Activated T-helper 9 cell treated with anti-CD3 and anti-CD28 coated beads, Interleukin-2, amount 50 U/mL, for 16 hours (primary cell): ENCODE data around the gene CLCNKB.
"Not testable (repeated sequence)": the region's sequence is repeated elsewhere in the genome, so short reads cannot be mapped to it uniquely, and the experiment has no call there.

Experiments
- DNase-seq: peaks from one replicate; pipeline ENCODE4 v3.0.0-alpha.2; 2020; ENCODE audit warnings: low read depth

The CLCNKB gene

GRCh38 chr1:16043521-16043920, at the start of gene CLCNKB:
Gene CLCNKB, plus strand, starts transcription at chr1:16043782. Its CDS starts 711 bp downstream, at chr1:16044493.
- DNase-seq = no peak

DNA sequence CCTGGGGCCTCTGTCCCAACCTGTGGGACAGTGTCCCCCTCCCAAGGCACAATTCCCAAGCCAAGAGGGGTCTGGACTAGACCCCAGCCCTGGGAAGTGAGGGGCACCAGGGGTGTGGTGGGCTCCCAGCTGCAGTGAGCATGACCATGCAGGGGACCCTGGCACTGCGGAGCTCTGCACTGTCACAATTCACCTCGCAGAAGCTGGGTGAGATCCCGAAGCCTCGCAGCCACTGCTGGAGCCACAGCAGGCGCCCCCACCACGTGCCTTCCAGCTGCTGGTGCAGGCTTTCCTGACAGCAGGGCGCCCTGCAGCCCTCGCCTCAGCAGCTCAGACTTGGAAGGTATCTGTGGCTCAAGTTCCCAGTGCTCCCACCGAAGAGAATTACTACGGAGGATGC, 49.5 kb upstream of the CLCNKB start:
- DNase-seq = no peak

DNA sequence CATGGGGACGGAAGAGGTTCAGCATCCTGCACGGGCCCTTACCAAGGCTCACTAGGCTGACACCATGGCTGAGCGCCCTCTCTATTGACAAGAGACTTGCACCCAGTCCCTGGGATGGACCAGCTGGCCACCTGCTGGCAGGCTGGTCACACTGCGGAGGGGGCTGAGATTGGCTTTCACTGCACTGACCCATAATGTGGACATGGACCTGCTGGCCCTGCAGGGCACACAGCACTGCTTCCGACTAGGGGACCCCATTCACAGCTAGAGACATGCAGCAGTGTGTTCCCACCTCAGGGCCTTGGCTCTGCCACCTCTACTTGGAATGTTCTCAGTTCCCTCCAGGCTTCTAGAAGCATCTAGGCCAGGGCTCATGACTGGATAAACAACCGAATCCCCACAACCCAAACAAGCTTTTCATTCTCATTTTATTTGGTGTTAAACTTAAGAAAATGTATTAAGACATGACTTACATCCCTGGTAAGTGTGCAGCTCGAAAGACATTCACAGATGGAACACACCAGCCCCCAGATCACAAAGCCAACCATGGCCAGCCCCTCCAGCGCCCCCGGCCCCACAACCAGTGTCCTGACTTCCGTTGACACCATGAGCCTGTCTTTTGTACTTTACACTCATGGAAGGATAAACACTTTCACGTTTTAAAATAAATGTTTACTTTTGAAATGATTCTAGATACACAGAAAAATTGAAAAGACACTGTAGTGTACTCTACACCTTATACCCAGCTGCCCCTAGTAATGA, 48.8 kb upstream of the CLCNKB start:
- DNase-seq = peak; percentile 26

- no peak for DNase-seq
These were observed 46.5 kb upstream of the CLCNKB start for GRCh38 chr1:15997076-15997585.

DNA sequence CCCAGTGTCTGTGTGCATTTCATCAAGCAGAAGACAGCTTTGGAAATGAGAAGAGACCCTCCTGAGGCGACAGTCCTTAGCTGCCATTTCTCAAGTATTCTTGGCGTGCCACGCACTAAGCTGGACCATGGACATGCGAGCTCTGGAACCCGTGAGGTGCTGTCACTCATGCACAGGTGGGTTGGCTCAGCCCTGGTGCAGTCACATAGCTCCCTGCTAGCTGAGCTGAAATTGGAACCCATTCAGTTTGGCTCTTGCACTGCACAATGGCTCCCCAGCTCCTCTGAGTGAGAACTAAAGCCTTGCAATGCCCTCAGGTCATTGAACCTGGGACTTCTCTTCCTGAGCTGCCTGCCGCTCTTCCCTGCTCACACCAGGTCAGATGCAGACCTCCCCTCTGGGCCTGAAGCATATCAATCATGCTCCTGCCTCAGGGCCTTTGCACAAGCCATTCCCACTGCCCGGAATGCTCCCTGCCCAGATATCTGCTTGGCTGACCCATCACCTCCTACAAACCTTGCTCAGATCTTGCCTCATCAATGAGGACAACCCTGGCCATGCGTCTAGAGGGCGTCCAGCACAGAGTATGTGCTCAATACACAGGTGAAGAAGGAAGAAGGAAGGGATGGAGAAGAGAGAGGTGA, 45.8 kb upstream of the CLCNKB start:
- no peak for DNase-seq

GRCh38 chr1:15998929-15999328, 44.7 kb upstream of the CLCNKB start:
- DNase-seq = no peak

- DNase-seq = not testable (repeated sequence)
These were observed 42.3 kb upstream of the CLCNKB start for GRCh38 chr1:16001274-16001673.

DNA sequence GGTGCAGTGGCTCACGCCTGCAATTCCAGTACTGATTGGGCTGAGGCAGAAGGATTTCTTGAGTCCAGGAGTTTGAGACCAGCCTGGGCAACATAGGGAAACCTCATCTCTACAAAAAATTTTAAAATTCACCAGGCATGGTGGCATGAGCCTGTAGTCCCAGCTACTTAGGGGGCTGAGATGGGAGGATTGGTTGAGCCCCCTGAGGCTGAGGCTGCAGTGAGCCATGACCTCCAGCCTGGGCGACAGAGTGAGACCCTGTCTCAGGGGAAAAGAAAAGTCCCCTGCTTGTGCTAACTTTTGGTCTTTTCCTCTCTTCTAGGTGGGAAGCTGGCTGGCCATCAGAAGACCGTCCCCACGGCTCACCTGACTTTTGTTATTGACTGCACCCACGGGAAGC, 38.0 kb upstream of the CLCNKB start:
- no peak for DNase-seq

DNA sequence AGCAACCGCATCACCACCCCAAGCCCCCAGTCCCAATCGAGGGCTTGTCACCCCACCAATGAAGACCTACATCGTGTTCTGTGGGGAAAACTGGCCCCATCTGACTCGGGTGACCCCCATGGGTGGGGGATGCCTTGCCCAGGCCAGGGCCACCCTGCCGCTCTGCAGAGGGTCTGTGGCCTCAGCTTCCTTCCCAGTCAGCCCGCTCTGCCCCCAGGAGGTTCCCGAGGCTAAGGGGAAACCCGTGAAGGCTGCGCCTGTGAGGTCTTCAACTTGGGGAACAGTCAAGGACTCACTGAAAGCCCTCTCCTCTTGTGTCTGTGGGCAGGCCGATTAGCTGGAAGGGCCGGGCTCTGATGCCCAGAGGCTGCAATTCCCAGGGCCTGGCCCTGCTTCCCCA, 37.6 kb upstream of the CLCNKB start:
- DNase-seq = no peak

DNA sequence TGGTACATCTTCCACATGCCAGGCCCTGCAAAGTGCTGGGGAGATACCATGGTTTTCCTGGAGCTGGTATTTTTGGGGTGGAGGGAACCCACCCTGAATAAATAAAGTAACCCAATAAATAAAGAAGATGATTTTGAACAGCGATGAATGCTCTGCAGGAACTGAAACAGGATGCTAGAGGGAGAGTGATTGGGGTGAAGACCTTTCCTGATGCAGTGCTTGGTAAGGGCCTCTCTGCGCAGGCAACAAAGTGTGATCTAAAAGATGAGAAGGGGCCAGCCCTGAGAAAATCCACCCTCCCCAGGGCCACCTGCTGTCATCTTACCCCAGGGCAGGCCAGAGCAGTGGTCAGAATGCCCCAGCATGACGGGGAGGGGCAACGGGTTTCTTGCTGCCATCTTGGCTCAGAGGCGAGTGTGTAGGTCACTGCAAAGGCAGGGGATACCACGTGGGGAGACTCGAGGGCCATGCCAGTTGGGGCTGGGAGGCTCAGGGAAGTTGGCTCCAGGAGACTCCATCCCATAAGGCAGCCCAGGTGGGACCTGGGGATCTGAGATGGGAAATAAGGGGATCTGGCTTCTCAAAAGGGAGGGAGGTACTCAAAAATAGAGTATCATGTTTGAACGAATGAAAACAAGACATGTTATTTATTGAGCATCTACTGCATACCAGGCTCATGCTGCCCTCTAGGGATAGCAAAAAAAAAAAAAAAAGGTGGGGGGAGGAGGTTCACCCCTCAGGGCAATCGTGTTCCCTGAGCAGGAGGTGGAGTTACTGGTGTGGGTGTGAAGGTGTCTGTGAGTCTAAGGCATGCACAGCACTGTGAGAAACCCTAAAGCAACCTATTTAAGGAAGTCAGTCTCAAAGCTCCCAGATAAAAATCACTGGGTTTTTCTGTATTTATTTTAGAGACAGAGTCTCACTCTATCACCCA, 36.8 kb upstream of the CLCNKB start:
- DNase-seq = no peak

DNA sequence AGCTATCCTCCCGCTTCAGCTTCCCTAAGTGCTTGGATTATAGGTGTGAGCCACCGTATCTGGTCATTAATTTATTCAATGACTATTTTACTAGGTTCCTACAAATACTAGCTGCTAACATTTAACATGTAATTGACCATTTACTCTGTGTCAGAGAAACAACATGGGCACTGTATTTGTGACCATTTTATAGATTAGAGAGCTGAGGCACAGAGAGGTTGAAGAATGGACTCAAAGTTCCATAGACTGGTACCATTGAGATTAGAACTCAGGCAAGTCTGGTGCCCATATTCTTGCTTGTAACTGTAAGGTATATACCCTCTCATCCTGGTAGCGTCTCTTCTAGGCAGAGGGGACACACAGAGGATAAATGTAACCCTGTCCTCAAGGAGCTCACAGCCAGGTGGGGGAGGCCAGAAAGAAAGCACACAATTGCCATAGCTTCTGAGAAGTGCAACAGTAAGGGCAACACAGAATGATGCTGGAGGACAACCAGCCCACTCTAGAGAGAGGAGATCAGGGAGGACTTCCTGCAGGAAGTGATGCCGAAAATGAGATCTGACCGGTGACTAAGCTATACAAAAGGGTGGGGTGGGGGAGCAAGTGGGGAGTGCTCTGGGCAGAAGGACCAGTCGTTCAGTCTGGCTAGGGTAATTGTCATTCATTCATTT, 35.8 kb upstream of the CLCNKB start:
- no peak for DNase-seq

DNA sequence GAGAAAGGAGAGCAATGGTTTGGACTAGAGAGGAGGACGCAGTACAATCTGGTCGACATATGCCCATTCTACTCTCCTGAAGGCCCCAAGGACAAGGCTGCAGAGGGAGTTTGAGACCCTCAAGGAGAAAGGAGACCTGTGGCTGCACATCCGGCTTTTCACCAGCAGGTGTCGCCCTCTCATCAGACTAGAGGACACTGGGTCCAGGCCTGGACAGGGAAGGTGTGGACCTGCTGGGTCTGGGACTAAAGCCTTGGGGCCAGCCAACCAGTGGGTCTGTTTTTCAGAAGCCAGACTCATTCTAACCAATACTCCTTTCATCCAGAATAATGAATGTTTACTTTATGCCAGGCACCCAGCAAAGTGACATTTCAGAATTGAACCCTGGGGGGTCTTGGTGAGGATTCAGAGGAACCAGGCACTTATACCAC, 34.5 kb upstream of the CLCNKB start:
- peak; percentile 59 for DNase-seq

- DNase-seq = no peak
These were observed 33.9 kb upstream of the CLCNKB start for GRCh38 chr1:16009678-16010077.

- DNase-seq = no peak
These were observed 32.7 kb upstream of the CLCNKB start for GRCh38 chr1:16010837-16011236.

DNA sequence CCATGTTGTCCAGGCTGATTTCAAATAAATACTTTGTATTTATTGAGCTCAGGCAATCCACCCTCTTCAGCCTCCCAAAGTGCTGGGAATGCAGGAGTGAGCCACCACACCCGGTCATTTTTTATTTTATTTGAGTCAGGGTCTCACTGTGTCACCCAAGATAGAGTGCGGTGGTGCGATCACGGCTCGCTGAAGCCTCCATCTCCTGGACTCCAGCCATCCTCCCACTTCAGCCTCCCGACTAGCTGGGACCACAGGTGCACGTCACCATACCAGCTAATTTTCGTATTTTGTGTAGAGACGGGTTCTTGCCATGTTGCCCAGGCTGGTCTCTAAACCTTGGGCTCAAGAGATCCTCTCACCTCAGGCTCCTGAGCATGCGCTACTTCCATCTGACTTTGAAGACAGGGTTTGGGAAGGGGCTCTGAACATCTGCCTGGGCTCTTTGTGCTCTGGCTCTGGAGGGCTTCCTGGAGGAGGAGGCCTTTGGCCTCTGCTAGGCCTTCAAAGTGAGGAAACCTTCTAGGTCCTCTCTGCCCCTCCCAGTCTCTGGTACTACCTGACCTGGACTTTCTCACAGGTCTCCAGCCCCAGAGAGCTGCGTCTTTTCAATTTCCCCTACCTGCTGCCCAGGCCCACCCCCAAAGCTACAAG, 31.5 kb upstream of the CLCNKB start:
- DNase-seq = no peak

DNA sequence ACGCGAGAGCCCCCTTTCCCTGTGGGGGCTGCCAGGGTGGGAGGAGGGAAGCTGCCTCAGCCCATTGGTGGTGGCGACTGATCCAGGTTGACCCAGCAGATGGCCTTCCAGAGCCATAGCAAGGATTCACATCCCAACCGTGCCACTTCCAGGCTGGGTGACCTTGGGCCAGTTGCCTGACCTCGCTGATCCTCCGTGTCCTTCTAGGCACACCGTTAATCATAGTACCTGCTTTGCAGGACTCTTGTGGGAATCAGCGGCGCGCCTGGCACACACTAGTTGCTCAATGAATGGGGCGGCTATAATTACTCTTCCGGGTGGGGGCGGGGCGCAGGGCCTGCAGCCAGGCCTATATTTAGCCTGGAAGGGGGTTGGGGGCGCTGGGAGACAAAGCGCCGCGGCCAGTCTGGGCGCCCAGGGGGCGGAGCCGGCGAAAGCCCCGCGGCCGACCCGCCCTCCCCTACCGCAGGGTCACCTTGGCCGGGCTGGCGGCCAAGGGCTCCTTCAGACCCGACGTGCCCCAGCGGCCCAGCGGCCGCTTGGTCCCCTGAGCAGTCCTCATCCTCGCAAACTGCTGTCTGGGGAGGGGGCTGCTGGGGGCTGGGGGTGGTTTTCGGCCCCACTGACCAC, 30.9 kb upstream of the CLCNKB start:
- no peak for DNase-seq

DNA sequence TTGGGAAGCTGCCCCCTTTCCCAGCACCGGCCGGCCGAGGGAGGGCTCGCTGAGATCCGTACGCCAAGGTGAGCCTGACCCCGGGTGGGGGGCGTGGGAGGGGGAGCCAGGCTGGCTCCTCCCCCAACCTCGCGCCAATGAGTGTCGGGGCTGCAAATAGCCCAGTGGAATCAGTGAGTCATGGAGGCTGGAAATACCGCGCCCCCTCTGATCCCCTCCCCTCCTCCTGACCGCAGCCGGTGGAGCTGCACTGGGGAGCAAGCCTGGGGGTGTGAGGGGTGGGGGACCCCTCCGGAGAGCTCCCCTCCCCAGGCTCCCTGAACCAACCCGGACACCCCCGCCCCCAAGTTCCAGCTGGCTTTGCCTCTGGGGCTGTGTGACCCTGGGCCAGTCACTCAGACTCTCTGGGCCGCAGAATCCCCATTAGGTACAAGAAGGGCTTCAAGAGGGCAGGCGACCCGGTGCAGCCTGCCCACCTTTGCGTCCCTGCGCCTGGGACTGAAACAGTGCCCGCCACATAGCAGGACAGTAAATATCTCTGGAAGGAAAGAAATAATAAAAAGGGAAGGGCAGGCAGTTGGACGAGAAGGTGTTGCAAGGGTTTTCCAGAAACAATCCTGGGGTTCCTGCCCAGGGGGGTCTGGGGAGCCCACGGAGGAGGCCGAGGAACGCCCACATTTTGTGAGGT, 30.2 kb upstream of the CLCNKB start:
- peak; percentile 18 for DNase-seq

DNA sequence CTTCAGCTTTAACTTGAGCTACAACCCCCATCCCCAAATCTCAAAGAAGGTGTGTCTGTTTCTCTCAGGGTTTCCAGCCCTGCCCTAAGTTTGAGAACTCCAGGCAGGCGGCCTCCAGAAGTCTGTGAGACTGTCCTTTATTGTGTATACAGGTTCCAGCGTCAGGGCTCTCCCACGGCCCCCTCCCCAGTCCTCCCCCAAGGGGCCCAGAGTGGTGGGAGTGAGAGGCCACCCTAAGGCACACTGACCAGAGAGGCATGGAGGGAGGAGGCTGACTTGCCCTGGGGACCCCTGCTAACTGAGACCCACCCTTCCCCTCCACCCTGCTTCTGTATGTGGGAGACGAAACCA, 29.7 kb upstream of the CLCNKB start:
- DNase-seq = no peak

GRCh38 chr1:16014509-16015482, 28.8 kb upstream of the CLCNKB start:
- no peak for DNase-seq
